Keratinocyte (primary cell): ENCODE data around the gene HDAC9. TPM values are rescaled to one million over a fixed set of nuclear protein-coding genes. Genes with fewer than 3 reads are reported as not detected.

Experiments used
- DNase-seq: peaks from one replicate; pipeline ENCODE4 v3.0.0-alpha.2; 2011; ENCODE audit warnings: low read depth, missing footprints, low spot score
- FAIRE-seq: peaks from 2 replicates; lab custom pipeline; 2011; peaks lifted over from hg19 to GRCh38; lab: Jason Lieb, UNC
- H2AFZ ChIP-seq: 2 replicates; pipeline ENCODE4 v1.6.0; 2012; ENCODE audit warnings: low read length, control low read depth, inconsistent platforms; ENCODE audit not compliant: control insufficient read depth
- H3K27ac ChIP-seq: 2 replicates; pipeline ENCODE4 v1.5.1; 2011; ENCODE audit warnings: low read length; ENCODE audit not compliant: control insufficient read depth, insufficient read depth
- H3K27me3 ChIP-seq: 3 replicates; pipeline ENCODE4 v1.6.0; 2011; ENCODE audit warnings: low read length; ENCODE audit not compliant: control insufficient read depth, insufficient read depth; ENCODE audit errors: extremely low read depth
- H3K36me3 ChIP-seq, 2 experiments: 2 replicates in 1 of 2; 3 replicates in 1 of 2; pipeline ENCODE4 v1.5.1; 2011; ENCODE audit warnings: low read length in 2 of 2, mild to moderate bottlenecking in 1 of 2; ENCODE audit not compliant: control insufficient read depth in 2 of 2, insufficient read depth in 2 of 2; ENCODE audit errors: extremely low read depth in 1 of 2
- H3K4me1 ChIP-seq: 3 replicates; pipeline ENCODE4 v1.5.1; 2011; ENCODE audit warnings: low read length; ENCODE audit not compliant: control insufficient read depth, insufficient read depth; ENCODE audit errors: extremely low read depth
- H3K4me2 ChIP-seq: 3 replicates; pipeline ENCODE4 v1.6.0; 2011; ENCODE audit warnings: low read depth, low read length; ENCODE audit not compliant: control insufficient read depth, insufficient read depth; ENCODE audit errors: extremely low read depth
- H3K4me3 ChIP-seq, 3 experiments: fragments of 200-600 bp in 1 of 3; sonication (generic) in 1 of 3; 2 replicates in 2 of 3; 3 replicates in 1 of 3; pipeline ENCODE4 v1.5.1; 2011 to 2016; ENCODE audit warnings: low read length in 3 of 3, mild to moderate bottlenecking in 3 of 3, control low read depth in 2 of 3, inconsistent platforms in 1 of 3, low read depth in 1 of 3, mixed read lengths in 1 of 3, mixed run types in 1 of 3, moderate library complexity in 1 of 3; ENCODE audit not compliant: control insufficient read depth in 2 of 3, insufficient read depth in 2 of 3; ENCODE audit errors: extremely low read depth in 1 of 3
- H3K79me2 ChIP-seq: 2 replicates; pipeline ENCODE4 v1.6.0; 2012; ENCODE audit warnings: low read length; ENCODE audit not compliant: control insufficient read depth, insufficient read depth
- H3K9ac ChIP-seq: 3 replicates; pipeline ENCODE4 v1.6.0; 2011; ENCODE audit warnings: low read length; ENCODE audit not compliant: control insufficient read depth, insufficient read depth; ENCODE audit errors: extremely low read depth
- H3K9me1 ChIP-seq: 3 replicates; pipeline ENCODE4 v1.6.0; 2011; ENCODE audit warnings: low read length; ENCODE audit not compliant: control insufficient read depth, insufficient read depth; ENCODE audit errors: extremely low read depth
- H3K9me3 ChIP-seq: 2 replicates; pipeline ENCODE4 v1.5.1; 2012; ENCODE audit warnings: low read depth, low read length; ENCODE audit not compliant: control insufficient read depth
- H4K20me1 ChIP-seq: 3 replicates; pipeline ENCODE4 v1.6.0; 2011; ENCODE audit warnings: low read length; ENCODE audit not compliant: control insufficient read depth, insufficient read depth; ENCODE audit errors: extremely low read depth
- EZH2 ChIP-seq: IDR thresholded peaks from one replicate; pipeline ENCODE4 v1.6.1; 2012; ENCODE audit warnings: inconsistent platforms, mild to moderate bottlenecking, low read length, moderate library complexity
- dilution Hi-C: fragments of 300-500 bp; cut with MboI; formaldehyde crosslinking; loops from one replicate; pipeline ENCODE4 v1.7.0; 2020; ENCODE audit warnings: low sequenced_read_pairs; ENCODE audit not compliant: extremely low pct_ligation_motif_present
- polyA plus RNA-seq, 5 experiments: library from polyadenylated mRNA; depleted of rRNA in 3 of 5; stranded (reverse) in 3 of 5; stranded (forward) in 1 of 5; unstranded in 1 of 5; fragments of >200 nt; gene quantifications; 1 replicate in 1 of 5; 2 replicates in 3 of 5; 3 replicates in 1 of 5; pipeline versions ENCODE4 v1.2.1 to v1.2.3, GENCODE V29; 2011 to 2012; ENCODE audit warnings: missing spikeins in 2 of 5, low read depth in 1 of 5, low replicate concordance in 1 of 5
- TF ChIP-seq, protein P1 (sequence below), 3 experiments: IDR thresholded peaks in 1 of 3; conservative IDR thresholded peaks in 1 of 3; optimal IDR thresholded peaks in 1 of 3; 2 replicates in 2 of 3; 3 replicates in 1 of 3; pipeline versions ENCODE3 to v1.5.1; 2011; ENCODE audit warnings: low read length in 3 of 3, mild to moderate bottlenecking in 3 of 3, moderate library complexity in 2 of 3, control low read depth in 1 of 3, inconsistent platforms in 1 of 3; ENCODE audit not compliant: insufficient read depth in 2 of 3; ENCODE audit errors: extremely low read depth in 1 of 3

The HDAC9 gene
- polyA plus RNA-seq, 1 donor (not counting 4 experiments of a cell fraction or from before 2014, with no cell fraction given), result 24.6 TPM

DNA sequence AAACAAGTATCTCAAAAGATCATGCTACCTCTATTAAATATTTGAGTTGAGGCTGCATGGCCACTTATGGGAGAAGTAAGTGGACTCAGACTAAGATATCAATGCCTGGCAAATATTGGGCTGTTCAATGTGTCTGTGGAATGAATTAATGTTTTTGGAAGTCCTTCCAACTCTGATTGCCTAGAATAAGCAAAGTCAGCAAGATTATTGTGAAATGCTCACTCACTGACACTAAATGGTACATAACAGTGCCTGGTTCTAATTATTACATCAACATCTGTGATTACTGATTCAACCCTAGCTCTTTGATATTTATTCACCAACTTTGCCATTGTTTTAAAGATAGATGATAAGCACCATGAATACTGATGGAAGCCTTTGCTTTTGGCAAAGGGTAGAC lies 45.5 kb upstream of the HDAC9 start:
- Histone ChIP-seq H3K4me3 (no peak overlapping the region), H3K27me3 (no peaks in the 10 kb centered on the region), H3K79me2 (no peaks in the 10 kb centered on the region), H3K9me3 (no peaks in the 10 kb centered on the region), H3K4me2 (no peak overlapping the region), H3K4me1 (no peaks in the 10 kb centered on the region), H3K9ac (no peak overlapping the region), H3K27ac (no peak overlapping the region), H4K20me1 (no peaks in the 10 kb centered on the region), H3K36me3 (no peaks in the 10 kb centered on the region), H2AFZ (no peak overlapping the region), H3K9me1 (no peaks in the 10 kb centered on the region)
- DNase-seq (no peak), FAIRE-seq (no peak)
- no peak for TF ChIP-seq EZH2
- TF ChIP-seq, protein P1, sequence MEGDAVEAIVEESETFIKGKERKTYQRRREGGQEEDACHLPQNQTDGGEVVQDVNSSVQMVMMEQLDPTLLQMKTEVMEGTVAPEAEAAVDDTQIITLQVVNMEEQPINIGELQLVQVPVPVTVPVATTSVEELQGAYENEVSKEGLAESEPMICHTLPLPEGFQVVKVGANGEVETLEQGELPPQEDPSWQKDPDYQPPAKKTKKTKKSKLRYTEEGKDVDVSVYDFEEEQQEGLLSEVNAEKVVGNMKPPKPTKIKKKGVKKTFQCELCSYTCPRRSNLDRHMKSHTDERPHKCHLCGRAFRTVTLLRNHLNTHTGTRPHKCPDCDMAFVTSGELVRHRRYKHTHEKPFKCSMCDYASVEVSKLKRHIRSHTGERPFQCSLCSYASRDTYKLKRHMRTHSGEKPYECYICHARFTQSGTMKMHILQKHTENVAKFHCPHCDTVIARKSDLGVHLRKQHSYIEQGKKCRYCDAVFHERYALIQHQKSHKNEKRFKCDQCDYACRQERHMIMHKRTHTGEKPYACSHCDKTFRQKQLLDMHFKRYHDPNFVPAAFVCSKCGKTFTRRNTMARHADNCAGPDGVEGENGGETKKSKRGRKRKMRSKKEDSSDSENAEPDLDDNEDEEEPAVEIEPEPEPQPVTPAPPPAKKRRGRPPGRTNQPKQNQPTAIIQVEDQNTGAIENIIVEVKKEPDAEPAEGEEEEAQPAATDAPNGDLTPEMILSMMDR (optimal IDR thresholded peaks at IDR 0.05 in 1 of 3, IDR thresholded peaks at IDR 0.05 in 1 of 3, conservative IDR thresholded peaks at IDR 0.05 in 1 of 3; ENCODE audit: extremely low read depth in 1 of 3, insufficient read depth in 2 of 3, low read length in 3 of 3), result no peak
- dilution Hi-C loops, result no loop called here

DNA sequence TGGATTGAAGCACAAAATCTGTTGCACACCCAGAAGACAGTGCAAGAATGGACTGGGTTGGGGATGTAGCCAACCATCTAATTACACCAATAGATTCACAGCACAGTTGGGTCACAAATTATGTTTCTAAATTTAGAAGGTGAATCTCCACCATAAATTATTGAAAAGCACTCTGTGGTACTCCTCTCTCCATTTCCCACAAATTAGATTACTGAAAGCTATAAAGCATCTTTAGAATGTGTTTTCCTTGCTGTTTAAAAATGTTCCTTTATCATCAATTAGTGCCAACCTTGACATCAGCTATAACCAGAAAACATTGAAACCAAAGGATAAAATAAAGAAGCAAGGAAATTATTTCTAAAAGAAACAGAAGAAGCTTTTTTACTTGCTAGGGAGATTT lies 39.9 kb upstream of the HDAC9 start:
- no peak for DNase-seq
- no peak overlapping the region for H3K27ac ChIP-seq
- no peaks in the 10 kb centered on the region for H3K79me2 ChIP-seq
- no peak overlapping the region for H3K4me3 ChIP-seq
- no peaks in the 10 kb centered on the region for H3K4me1 ChIP-seq
- no peaks in the 10 kb centered on the region for H4K20me1 ChIP-seq
- no peaks in the 10 kb centered on the region for H3K9me1 ChIP-seq
- FAIRE-seq, result no peak
- dilution Hi-C loops, result no loop called here
- H3K36me3 ChIP-seq, result no peaks in the 10 kb centered on the region
- H3K27me3 ChIP-seq, result no peaks in the 10 kb centered on the region
- H3K4me2 ChIP-seq, result no peak overlapping the region
- H2AFZ ChIP-seq, result no peak overlapping the region
- TF ChIP-seq, protein P1 (optimal IDR thresholded peaks at IDR 0.05 in 1 of 3, IDR thresholded peaks at IDR 0.05 in 1 of 3, conservative IDR thresholded peaks at IDR 0.05 in 1 of 3; ENCODE audit: extremely low read depth in 1 of 3, insufficient read depth in 2 of 3, low read length in 3 of 3), result no peak
- no peak for TF ChIP-seq EZH2
- H3K9me3 ChIP-seq, result no peaks in the 10 kb centered on the region
- H3K9ac ChIP-seq, result no peak overlapping the region
